Measurements from ENCODE around the gene CPNE8.

Gene CPNE8

DNA sequence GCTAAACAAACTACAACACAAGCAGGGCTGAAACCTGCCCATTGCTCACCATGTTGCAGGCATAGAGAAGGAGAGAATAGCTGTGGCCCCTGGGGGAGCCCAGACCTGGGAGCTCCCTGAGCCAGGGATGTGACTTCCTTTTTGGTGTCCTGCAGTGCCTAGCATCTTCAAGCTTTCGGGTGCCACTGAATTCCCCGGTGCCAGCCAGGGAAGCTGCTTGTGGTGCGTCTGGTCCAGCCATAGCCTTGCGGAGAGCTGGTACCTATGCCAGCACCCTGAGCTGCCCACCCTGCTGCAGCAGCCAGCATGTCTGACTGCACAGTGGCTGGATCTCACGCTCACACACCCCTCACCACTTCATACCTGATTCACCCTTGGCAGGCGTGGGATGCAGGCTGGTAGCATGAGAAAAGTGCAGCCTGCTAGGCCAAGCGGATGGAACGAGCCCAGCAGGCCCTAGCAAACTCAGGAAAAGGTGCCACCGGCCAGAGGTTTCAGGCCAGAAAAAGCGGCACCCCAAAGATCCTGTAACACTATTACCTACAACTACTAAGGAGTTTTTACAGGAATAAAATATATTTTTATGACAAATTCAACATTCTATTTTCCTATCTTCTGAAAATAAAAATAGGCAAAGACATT lies 183.7 kb downstream of the CPNE8 start:
- no peak for DNase-seq

DNA sequence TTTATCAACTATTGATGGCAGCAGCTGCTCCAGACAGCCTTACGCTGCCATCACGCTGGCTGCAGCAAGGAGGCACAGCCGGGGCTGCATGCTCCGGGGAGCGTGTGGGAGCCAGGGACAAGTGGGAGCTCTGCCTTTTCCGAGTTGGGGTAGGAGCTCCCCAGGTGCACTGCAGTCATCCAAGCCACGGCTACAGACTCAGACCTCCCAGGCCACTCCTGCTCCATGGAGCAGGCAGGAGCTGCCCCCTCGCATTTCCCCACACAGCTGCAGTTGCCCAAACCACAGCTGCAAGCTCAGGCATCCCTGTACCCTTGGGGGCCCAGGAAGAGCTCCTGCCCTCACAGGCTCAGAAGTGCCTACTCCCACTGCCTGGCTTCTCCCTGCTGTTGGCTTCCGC lies 184.7 kb downstream of the CPNE8 start:
- no peak for DNase-seq

DNA sequence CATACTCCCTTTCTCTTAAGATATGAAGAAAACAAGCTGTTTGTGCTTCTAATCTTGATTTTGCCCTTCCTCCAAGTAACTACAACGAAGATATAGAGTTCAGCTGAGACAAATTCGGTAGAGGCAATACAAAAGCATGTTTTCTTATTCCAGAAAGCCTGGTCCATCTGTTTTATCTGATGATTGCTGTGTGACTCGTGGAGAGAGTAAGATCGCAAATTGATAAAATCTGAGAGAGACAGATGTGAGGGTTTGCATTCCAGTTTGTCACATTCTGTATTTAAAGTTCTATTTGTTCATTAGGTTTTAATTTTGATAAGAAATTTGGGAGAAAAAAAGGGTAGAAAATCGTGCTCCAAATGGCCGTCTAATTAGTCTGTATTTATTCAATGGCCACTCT lies 192.1 kb downstream of the CPNE8 start:
- DNase-seq, result no peak

DNA sequence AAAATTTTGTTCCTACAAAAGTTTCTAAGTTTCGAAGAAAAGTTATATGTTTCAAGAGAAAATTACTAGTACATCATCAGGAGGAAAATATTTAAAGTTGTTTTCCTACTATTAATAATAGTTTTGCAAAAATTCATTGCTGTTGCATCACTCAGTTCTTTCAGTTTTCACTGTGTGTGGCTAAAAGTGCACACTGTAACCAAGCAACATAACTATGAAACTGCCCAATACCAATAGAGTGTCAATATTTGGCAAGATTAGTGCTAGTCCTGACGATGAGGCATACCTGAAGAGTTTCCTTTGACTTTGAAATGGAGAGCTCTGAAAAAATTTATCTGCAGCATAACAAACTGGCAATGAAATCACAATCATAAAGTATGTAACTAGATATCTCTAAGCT lies 194.3 kb downstream of the CPNE8 start:
- DNase-seq, result peak; percentile 7

DNA sequence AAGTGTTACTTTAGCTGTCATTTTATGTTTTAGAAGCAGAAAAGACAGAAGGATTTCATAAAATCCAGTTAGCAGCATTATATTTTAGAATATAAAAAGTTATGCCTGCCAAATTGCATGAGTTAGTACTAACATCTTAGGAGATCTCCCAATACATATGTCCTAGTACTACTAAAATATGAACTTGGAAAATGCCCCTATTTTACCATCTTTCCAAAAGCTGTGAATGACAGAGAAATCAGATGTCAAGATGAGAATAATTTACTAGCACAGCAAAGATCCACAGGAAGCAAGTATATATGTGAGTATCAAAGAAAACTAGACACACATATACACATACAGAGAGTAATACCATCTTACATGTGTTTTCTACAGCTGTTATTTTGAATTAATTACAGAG lies 196.9 kb downstream of the CPNE8 start:
- DNase-seq, result no peak

GRCh38 chr12:38707648-38708047 lies 197.7 kb downstream of the CPNE8 start:
- no peak for DNase-seq

DNA sequence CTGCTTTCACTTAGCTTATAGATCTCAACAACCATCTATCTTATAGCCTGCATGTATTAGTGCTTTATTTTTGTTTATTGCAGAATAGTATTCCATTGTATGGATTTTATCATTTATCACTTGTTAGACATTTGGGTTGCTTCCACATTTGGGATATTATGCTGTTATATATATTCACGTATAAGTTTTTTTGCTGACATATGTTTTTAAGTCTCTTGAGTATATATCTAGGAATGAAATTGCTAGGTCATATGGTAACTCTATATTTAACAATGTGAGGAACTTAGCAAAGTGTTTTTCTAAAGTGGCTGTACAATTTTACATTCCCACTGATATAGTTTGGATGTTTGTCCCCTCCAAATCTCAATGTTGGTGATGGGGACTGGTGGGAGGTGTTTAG lies 208.1 kb downstream of the CPNE8 start:
- DNase-seq, result no peak

DNA sequence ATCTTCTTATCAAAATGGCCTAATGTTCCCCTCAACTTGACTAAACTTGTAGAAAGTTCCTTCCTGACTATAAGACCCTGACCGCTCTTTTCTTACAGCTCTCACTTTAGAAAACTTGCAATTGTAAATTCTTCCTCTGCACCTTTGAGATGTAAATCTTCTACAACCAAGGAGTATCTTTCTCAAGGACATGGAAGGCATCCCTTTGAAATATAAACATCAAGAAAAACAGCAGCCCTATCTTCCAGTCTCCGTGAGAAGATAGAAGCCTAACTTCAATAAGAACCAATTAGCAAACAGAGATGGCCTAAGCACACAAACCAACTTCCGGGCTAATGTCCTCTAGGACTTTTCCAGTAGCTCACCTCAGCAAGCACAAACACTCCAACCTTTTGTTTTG lies 210.3 kb downstream of the CPNE8 start:
- DNase-seq, result no peak

- DNase-seq, result no peak
Measured at GRCh38 chr12:38691164-38691563, 214.2 kb downstream of the CPNE8 start.

DNA sequence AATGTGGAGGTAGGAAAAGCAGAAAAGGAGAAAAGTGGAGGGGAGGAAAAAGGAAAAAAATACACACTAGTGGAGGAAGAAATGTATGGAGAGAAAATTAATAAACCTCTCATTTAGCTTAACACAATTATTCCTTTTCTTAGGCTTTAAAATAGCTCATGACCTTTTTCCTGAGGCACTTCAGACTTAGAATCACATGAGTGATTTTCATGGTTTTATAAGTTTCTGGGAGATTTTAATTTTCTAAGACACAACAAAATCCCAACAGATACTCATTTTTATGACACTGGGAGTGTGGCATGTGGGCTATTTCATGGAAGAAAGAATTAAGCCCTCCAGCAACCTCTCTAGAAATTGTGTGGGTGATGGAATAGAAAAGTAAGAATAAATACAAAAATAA lies 214.7 kb downstream of the CPNE8 start:
- no peak for DNase-seq

DNA sequence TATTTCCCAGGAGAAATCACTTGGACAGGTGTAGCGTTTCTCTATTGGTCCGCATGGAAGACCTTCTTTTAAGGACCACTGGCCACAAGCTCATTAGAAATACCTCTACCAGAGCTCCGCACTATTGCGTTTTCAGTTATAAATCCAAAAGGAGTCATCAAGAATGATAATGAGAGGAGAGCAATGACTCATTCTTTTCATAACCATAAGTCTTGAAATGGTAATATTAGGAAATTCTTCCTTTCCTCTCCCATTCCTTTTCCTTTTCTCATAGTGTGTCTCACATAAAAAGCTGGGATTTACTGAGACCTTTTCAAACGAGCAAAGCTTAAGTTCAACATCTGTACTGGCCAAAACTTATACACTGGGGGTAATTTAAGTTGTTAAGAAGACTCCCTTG lies 215.7 kb downstream of the CPNE8 start:
- DNase-seq, result peak; percentile 28

GRCh38 chr12:38689195-38689594 lies 216.2 kb downstream of the CPNE8 start:
- DNase-seq, result no peak

- DNase-seq, result no peak
Measured at GRCh38 chr12:38682521-38682920, 222.9 kb downstream of the CPNE8 start.

DNA sequence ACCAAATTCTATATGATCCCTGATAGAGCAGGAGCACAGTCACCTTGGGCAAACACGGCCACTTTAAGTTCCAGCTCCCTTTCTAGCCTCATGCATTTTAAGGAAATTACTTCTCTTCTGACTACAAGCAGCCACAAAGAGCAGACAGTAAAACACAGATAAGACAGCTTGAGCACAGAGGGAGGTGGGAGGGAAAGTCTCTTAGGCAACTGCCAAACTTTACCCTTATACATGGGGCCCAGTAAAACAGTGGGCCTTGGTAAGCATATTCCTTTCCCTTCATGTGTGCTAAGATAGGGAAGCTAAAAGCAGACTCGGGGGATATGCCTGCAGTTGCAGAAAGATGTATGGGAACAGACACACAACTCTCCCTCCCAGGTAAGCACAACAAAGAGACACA lies 235.9 kb downstream of the CPNE8 start:
- DNase-seq, result no peak

- no peak for DNase-seq
Measured at GRCh38 chr12:38669081-38669480, 236.3 kb downstream of the CPNE8 start.

DNA sequence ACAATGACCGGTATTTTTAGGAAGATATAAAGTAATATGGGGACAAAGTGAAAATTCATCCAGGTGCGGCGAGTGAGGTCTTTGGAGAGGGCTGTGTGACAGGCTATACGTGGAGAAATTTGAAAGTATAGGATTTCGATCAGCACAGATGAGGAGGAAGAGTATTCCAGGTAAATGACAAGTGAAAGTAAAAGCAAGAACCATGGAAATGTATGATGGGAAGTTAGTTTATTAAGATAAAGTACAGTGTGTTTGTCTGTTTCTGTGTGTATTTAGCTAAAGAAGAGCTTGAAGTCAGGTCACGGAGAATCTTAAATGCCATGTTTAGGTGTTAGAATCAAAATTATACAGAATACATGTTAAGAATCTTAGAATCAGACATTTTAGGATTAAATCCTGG lies 239.0 kb downstream of the CPNE8 start:
- no peak for DNase-seq

DNA sequence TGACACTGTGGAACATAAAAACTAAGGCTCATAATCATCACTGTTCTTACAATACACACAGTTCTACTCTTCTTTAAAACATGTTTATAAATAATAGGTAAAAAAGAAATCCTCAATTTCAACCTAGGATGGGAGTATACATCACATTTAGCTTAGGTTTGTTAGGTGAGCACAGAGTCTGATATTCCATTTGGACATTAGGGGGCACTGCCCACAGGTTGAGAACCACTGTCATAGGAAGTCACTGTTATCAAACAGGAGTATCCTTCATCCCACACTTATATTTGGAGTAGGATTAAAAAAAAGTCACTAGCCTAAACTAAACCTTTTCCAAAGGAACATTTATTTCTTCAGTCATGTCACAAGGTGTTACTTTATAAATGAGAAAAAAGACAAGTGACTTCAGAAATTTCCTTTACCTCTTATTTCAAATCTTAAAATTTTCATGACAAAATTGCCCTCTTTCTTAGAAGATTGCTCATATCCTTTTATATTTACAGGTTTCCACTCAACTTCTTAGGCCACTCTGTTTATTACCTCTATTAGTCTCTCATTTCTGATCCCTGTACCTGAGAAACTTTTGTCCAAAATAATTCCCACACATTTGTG lies 240.6 kb downstream of the CPNE8 start:
- peak; percentile 4 for DNase-seq

GRCh38 chr12:38662829-38663228 lies 242.6 kb downstream of the CPNE8 start:
- DNase-seq, result no peak

GRCh38 chr12:38653650-38654049 lies 251.7 kb downstream of the CPNE8 start:
- no peak for DNase-seq

DNA sequence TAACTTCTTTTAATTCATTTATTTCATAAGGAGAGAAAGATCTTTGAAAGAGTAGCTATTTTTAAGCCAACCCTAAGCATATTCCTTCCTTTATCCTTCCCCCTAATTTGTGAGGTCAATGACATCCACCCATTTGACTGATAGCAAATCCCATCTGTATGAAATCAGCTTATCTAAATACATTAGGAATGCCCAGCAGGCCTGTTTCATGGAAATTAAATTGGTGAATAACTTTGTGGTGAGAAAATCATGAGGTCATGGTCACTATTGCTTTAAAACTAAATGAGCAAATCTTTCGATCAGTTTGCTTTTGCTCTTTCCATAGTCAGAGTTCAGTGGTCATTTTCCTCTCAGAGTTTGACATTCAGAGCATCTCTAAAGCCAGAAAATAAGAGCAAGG lies 256.6 kb downstream of the CPNE8 start:
- no peak for DNase-seq

- DNase-seq, result no peak
Measured at GRCh38 chr12:38646146-38646545, 259.2 kb downstream of the CPNE8 start.

DNA sequence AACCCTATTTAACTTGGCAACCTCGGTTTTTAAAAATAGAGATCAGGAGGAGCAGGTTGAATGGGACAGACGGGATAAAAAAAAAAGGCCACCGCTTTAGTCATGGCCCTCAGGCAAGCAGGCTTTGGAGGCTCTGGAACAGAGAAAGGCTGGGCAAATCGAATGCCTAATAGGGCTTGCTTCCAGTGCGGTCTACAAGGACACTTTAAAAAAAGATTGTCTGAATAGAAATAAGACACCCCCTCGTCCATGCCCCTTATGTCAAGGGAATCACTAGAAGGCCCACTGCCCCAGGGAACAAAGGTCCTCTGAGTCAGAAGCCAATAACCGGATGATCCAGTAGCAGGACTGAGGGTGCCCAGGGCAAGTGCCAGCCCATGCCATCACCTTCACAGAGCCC lies 265.8 kb downstream of the CPNE8 start:
- no peak for DNase-seq

DNA sequence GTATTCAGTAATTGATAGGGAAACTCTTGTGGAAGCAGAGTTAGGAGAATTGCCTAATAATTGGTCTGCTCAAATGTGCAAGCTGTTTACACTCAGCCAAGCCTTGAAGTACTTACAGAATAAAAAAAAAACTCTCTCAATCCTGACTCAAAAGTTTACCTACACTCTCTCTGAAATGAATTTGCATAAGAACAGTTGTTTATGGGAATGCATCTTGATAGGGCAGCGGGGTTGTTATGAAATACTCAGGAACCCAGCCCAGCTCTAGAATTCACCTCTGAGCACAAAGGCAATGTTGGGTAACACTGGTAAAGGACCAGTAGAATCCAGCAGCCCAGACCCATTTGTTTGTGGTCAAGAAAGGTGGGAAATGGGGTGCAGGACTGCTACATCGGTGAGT lies 267.0 kb downstream of the CPNE8 start:
- no peak for DNase-seq

DNA sequence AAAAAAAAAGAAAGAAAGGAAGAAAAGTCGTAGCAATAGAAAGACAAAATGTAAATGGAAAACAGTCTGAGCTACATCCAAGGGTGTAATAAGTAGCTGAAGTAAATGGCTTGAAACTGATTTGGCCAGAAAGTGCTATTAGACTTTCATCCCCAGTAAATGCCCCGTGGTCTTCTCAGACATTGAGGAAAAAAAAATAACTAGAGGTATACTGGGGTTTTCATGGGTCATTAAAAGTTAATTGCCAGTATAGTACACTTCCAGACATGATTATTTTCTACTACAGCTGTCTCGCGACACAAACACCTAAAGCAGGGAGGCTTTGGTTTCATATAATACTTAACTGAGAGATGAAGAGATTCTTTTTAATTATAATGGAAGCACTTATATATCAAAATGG lies 271.9 kb downstream of the CPNE8 start:
- no peak for DNase-seq

DNA sequence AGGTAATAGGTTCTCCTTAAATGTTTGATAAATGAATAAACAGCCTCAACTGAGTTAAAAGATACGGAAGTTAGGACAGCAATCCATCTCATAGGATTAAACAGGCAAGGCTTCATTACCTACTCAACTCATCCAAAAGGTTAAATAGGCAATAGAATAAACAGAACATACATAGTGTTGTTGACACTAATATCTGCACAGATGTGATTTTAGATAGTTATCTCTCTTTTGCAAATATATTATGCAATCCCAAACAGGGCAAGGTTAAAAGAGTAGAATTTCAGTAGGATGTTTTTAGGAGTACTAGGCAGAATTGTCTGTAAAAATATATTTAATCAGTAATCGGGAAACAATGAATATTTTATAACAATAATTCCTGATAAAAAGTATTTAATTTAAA lies 276.3 kb downstream of the CPNE8 start:
- DNase-seq, result no peak
